HG02588 (cell line): ENCODE data around the gene TBATA.

ENCODE experiments used
- ATAC-seq: cut with Tn5 transposase; IDR thresholded peaks from one replicate; pipeline ENCODE4 v1.9.1; 2021; ENCODE audit warnings: mild to moderate bottlenecking, moderate library complexity; ENCODE audit not compliant: unreplicated experiment

The TBATA gene, protein sequence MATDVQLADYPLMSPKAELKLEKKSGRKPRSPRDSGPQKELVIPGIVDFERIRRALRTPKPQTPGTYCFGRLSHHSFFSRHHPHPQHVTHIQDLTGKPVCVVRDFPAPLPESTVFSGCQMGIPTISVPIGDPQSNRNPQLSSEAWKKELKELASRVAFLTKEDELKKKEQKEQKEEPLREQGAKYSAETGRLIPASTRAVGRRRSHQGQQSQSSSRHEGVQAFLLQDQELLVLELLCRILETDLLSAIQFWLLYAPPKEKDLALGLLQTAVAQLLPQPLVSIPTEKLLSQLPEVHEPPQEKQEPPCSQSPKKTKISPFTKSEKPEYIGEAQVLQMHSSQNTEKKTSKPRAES

GRCh38 chr10:70785190-70785589, at the start of gene TBATA:
TSS of gene TBATA (minus strand) at chr10:70785377. CDS start at chr10:70783379, 1,998 bp downstream.
- ATAC-seq = no peak

GRCh38 chr10:70834441-70835151, 49.4 kb upstream of the TBATA start:
- no peak for ATAC-seq

DNA sequence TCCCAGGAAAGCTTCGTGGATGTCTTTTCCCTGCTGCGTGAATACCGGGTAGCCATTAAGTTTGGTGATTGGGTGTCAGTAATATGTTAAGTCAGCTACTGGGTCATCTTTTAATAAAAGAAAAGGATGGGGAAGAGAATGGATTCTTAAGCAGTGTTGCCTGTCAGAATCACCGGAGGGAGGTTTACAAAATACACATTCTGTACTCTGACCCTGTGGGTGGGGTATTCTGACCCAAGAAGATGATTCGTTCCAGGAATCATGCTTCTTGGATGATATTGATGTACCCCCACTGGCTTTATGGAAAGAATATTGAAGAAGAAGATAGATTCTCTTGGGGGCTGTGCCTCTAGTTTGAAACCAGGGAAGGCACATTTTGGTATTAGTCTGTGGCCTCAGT, 48.8 kb upstream of the TBATA start:
- ATAC-seq = no peak

DNA sequence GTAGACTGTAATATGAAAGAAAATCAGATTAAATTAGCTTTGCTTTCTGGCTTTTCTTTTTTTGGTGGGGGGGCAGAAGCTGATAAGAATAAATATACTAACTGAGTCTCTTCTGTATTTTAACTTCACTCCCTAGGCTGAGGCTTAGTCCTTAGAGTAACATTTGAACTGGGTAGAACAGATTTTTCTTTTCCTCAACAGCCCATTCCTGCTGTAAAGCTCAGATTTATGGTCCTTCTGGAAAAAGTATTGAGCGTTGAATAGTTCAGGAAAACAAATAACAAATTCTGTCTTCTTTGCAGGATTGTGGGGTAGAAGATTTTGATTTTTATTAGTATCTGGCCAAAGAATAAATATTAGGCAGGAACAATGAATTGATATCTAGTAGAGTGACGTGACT, 48.4 kb upstream of the TBATA start:
- ATAC-seq = no peak

GRCh38 chr10:70832852-70833528, 47.8 kb upstream of the TBATA start:
- no peak for ATAC-seq

GRCh38 chr10:70832221-70832620, 47.0 kb upstream of the TBATA start:
- ATAC-seq = no peak

DNA sequence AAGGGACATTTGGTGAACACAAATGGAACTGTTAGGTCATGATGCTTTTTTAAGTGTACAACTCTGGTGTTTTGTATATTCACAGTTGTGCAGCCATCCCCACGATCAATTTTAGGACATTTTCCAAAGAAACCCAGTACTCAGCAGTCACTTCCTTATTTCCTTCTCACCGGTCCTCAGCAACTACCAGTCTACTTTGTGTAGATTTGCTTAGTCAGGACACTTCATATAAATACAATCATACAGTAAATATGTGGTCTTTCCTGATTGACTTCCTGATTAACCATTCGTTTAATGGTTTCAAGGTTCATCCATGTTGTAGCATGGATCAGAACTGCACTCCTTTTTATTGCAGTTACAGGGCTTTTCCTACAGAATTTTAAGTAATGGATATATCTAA, 45.0 kb upstream of the TBATA start:
- no peak for ATAC-seq

- ATAC-seq = no peak
These were observed 44.4 kb upstream of the TBATA start for GRCh38 chr10:70829543-70829942.

DNA sequence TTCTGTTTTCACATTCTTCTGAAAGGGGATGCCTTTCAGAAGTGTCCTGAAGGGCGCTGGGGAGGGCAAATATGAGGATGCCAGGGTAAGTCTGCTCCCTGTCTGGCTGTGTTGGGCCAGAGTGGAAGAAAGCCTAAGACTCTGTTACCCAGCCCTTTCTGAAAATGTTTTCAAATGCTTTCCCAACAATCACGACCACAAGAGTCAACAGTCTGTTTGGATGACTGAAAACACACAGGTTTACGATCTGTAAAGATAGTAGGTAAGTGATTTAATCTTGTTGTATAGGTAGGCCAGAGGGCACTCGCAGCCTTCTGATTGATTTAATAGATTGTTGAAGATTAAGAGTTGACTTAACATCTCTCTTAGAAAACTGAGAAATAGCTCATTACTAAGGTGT, 43.7 kb upstream of the TBATA start:
- ATAC-seq = no peak

- ATAC-seq = no peak
These were observed 42.0 kb upstream of the TBATA start for GRCh38 chr10:70827086-70827757.

- no peak for ATAC-seq
These were observed 37.1 kb upstream of the TBATA start for GRCh38 chr10:70822076-70822820.

DNA sequence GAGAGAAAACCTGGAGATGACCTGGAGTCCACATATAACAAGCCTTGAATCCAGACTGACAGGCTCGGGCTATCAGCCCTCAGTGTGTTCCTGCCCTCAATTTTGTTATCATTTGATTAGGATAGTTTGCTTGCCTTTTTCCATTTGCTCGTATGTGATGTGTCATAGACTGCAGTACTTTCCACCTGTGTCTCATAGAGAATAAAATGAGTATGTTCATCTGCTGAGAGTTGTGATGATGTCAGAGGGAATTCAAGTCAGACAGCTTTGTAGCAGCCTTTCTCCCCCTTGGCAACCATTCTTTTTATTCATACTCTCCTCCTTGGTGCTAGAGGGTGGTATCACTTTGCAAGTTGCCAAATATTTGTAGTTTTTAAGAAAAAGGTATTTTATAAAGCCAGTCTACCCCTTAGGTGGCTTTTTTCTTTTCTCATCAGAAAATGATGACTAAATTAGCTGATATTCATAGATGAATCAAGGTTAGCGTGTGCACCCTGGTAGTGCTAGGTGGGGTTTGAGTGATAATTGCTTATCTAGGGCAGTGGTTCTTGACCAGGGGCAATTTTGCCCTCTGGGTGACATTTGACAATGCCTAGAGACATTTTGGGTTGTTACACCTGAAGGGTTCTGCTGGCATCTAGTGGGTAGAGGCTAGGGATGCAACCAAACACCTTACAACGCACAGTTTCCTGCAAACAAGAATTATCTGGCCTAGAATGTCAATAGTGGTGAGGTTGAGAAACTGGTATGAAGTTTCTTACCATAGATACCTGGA, 36.0 kb upstream of the TBATA start:
- no peak for ATAC-seq

DNA sequence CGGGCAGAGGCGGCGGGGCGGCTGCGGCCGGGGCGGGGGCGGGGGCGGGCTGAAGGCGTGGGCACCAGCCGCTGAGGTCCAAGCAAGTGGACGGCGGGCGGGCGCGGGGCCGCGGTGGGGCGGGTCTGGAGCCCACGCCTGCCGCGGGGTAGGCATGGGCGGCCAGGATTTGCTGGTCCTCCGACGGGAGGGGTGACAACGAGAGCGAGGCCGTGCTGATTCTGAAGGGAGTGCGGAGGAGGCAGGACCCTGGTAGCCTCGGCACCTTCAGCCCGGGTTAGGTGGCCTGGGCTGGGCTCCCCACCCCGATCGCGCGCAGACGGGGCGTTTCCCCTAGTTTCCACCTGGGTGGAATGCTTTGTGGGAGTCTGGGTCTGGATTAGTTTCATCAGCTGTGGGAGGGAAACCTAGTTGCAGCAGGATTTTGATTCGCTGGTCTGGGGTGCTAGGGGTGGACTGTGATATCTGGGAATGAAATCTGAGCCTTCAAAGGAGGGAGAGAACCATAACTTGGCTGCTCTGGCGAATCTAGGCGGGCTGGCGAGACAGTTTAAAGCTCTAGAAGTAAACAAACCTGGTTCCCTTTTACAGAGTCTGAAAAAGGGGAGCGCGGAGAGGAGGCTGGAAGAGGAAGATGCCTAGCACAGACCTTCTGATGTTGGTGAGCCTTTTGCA, 31.2 kb upstream of the TBATA start:
- ATAC-seq = peak; percentile 31

DNA sequence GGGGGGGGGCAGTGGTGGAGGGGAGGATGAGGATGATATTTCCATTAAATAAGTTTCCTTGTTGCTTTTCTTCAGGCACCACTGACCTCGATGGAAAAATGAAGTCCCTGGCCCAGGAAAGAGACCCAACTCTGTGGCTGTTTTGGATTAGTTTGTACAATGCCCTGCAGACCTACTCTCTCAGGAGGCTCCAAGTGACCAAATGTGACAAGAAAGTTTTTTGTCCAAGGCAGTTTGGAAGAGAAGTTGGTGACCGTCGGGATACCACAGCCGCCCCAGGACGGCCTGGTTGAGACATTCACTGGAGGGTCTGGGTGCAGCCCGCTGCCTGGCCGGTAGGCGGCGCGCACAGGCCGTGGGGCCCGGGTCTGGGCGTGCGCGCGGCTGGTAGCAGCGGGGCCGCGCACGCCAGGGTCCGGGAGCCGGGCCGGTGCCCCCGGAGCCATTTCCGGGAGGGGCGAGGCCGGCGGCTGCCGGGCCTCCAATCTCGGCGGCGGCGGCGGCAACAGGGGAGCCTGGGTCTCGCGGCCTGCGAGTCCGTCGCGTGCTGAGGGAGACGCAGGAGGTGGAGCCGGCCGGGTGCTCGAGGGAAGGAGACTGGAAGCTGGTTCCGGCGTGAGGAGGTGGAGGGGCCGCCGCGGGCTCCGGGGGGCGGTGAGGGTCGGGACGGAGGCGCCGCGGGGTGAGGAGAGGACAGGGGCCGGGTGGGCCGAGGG, 30.5 kb upstream of the TBATA start, which contains the start of gene SGPL1:
Gene SGPL1 (plus strand): TSS at position 445 of the 716 bp plus-strand sequence. CDS start 906 bp downstream, outside the sequence.
- ATAC-seq = peak; percentile 96

- no peak for ATAC-seq
These were observed 28.9 kb upstream of the TBATA start for GRCh38 chr10:70814126-70814525.

DNA sequence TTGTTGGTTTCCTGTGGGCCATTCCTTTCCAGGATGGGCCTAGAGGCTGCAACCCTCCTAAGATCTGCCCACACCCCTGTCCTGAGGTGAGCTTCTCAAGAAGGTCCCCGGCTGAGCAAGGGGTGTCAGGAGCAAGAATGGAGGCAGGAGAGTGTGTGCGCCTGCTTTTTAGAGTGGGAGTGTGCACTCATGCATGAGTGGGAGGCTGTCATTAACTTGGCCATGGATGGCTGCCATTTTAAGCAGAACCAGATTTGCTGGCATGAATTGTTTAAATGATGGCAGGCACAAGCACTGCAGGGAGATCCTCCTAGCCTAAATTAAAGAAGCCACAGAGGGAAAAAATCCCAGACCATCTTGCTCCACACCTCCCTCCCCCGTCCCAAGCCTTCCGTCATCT, 27.6 kb upstream of the TBATA start:
- no peak for ATAC-seq

DNA sequence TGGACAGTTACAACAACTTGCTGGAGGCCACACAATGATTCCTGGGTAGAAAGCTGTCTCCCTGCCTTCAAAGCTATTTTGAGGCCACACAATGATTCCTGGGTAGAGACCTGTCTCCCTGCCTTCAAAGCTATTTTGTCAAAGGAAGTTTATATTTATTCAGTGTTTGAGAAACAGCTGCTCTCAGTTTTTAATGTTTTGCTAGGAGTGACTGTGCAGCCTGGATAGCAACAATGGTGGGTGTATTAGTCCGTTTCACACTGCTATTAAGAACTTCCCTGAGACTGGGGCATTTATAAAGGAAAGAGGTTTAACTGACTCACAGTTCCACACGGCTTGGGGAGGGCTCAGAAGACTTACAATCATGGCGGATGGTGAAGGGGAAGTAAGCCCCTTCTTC, 26.7 kb upstream of the TBATA start:
- ATAC-seq = no peak

- no peak for ATAC-seq
These were observed 25.8 kb upstream of the TBATA start for GRCh38 chr10:70810967-70811366.

- no peak for ATAC-seq
These were observed 24.5 kb upstream of the TBATA start for GRCh38 chr10:70809726-70810125.
